H1 (cell line): ENCODE data around the gene LARGE2. TPM values are rescaled to one million over a fixed set of nuclear protein-coding genes. Genes with fewer than 3 reads are reported as not detected.
A peak's percentile ranks its signal among the peaks of the same experiment; 100 is the strongest.

Experiments used
- CTCF ChIA-PET: fragments of 300-600 bp; sonication (Branson Sonifier 250); formaldehyde crosslinking; loops from one replicate; lab custom pipeline; 2021; ENCODE audit not compliant: partially characterized antibody; lab: Charles Lee
- POLR2A ChIA-PET: fragments of 300-600 bp; sonication (Branson Sonifier 250); formaldehyde crosslinking; loops from one replicate; lab custom pipeline; 2021; ENCODE audit warnings: inconsistent platforms; ENCODE audit not compliant: partially characterized antibody; lab: Charles Lee
- DNase-seq, 2 experiments: peaks; one replicate each; pipeline versions ENCODE4 v3.0.0 to v3.0.0-alpha.2; 2010 to 2022; ENCODE audit warnings: low spot score in 2 of 2, low read depth in 1 of 2, mixed read lengths in 1 of 2
- FAIRE-seq: peaks from 2 replicates; lab custom pipeline; 2011; peaks lifted over from hg19 to GRCh38; lab: Jason Lieb, UNC
- H2AFZ ChIP-seq: 2 replicates; pipeline ENCODE4 v1.8.1; 2012; ENCODE audit warnings: low read length, inconsistent platforms
- H2AK5ac ChIP-seq: 2 replicates; pipeline ENCODE4 v1.6.1; 2013; ENCODE audit warnings: low read depth, low read length
- H2BK120ac ChIP-seq: replicated peaks from 2 replicates; pipeline ENCODE3; 2013; ENCODE audit warnings: low read depth, low read length, inconsistent platforms
- H2BK12ac ChIP-seq: 2 replicates; pipeline ENCODE4 v1.6.1; 2013; ENCODE audit warnings: low read depth, low read length
- H2BK15ac ChIP-seq: 2 replicates; pipeline ENCODE4 v1.6.1; 2013; ENCODE audit warnings: low read length
- H2BK20ac ChIP-seq: 2 replicates; pipeline ENCODE4 v1.6.1; 2013; ENCODE audit warnings: low read length
- H2BK5ac ChIP-seq: 2 replicates; pipeline ENCODE4 v1.6.1; 2013; ENCODE audit warnings: low read depth, low read length
- H3K14ac ChIP-seq: 2 replicates; pipeline ENCODE4 v1.6.1; 2013; ENCODE audit warnings: inconsistent platforms; ENCODE audit not compliant: insufficient read length
- H3K18ac ChIP-seq: 2 replicates; pipeline ENCODE4 v1.6.1; 2013; ENCODE audit warnings: low read length; ENCODE audit errors: extremely low read depth
- H3K23ac ChIP-seq: 2 replicates; pipeline ENCODE4 v1.6.1; 2013; ENCODE audit warnings: inconsistent platforms; ENCODE audit not compliant: insufficient read length
- H3K23me2 ChIP-seq: 2 replicates; pipeline ENCODE4 v1.6.1; 2013; ENCODE audit warnings: low read depth, low read length
- H3K27ac ChIP-seq: 2 replicates; pipeline ENCODE4 v1.6.1; 2011; ENCODE audit warnings: low read depth, low read length, inconsistent platforms
- H3K27me3 ChIP-seq, 4 experiments: replicated peaks in 1 of 4; 1 replicate in 1 of 4; 2 replicates in 3 of 4; pipeline versions ENCODE4 v1.6.1 to v1.8.1; 2011 to 2013; ENCODE audit warnings: low read length in 3 of 4, mild to moderate bottlenecking in 3 of 4, inconsistent platforms in 2 of 4, mixed read lengths in 2 of 4, moderate library complexity in 1 of 4; ENCODE audit not compliant: control insufficient read depth in 3 of 4, insufficient read depth in 3 of 4; ENCODE audit errors: extremely low read depth in 1 of 4
- H3K36me3 ChIP-seq, 4 experiments: 2 replicates each; pipeline versions ENCODE4 v1.6.1 to v1.8.1; 2011 to 2013; ENCODE audit warnings: mild to moderate bottlenecking in 4 of 4, low read length in 3 of 4, moderate library complexity in 2 of 4, control low read depth in 1 of 4, inconsistent platforms in 1 of 4; ENCODE audit not compliant: insufficient read depth in 4 of 4, control insufficient read depth in 2 of 4
- H3K4ac ChIP-seq: replicated peaks from 2 replicates; pipeline ENCODE3; 2013; ENCODE audit warnings: low read length, low read depth, mixed read lengths, inconsistent platforms; ENCODE audit not compliant: insufficient read length
- H3K4me1 ChIP-seq, 4 experiments: replicated peaks in 1 of 4; 1 replicate in 1 of 4; 2 replicates in 3 of 4; pipeline versions ENCODE4 v1.6.1 to v1.8.1; 2011 to 2013; ENCODE audit warnings: low read length in 3 of 4, inconsistent platforms in 2 of 4, mixed read lengths in 1 of 4; ENCODE audit not compliant: insufficient read depth in 4 of 4, control insufficient read depth in 3 of 4
- H3K4me2 ChIP-seq, 2 experiments: 2 replicates each; pipeline versions ENCODE4 v1.6.1 to v1.8.1; 2011 to 2013; ENCODE audit warnings: low read depth in 2 of 2, low read length in 2 of 2, control low read depth in 1 of 2, inconsistent platforms in 1 of 2, mild to moderate bottlenecking in 1 of 2; ENCODE audit not compliant: insufficient read depth in 1 of 2
- H3K4me3 ChIP-seq, 4 experiments: fragments of 200-600, 300-600 bp in 1 of 4; sonication (generic), shearing (Covaris generic), sonication (Bioruptor Twin) in 1 of 4; 2 replicates each; pipeline versions ENCODE4 v1.5.1 to v1.8.1; 2011 to 2016; ENCODE audit warnings: low read length in 4 of 4, low read depth in 3 of 4, control low read depth in 2 of 4, inconsistent platforms in 2 of 4, mild to moderate bottlenecking in 2 of 4, mixed read lengths in 1 of 4, moderate library complexity in 1 of 4; ENCODE audit not compliant: insufficient read depth in 2 of 4; ENCODE audit errors: extremely low read depth in 1 of 4
- H3K56ac ChIP-seq: replicated peaks from 2 replicates; pipeline ENCODE3; 2013; ENCODE audit warnings: low read depth, mild to moderate bottlenecking, mixed read lengths, low read length, inconsistent platforms; ENCODE audit not compliant: insufficient read length
- H3K79me1 ChIP-seq: 2 replicates; pipeline ENCODE4 v1.6.1; 2013; ENCODE audit warnings: low read depth, low read length, control low read depth
- H3K79me2 ChIP-seq, 2 experiments: 2 replicates each; pipeline versions ENCODE4 v1.6.1 to v1.8.1; 2012 to 2013; ENCODE audit warnings: low read length in 2 of 2, mild to moderate bottlenecking in 2 of 2, inconsistent platforms in 1 of 2; ENCODE audit not compliant: insufficient read depth in 2 of 2, control insufficient read depth in 1 of 2
- H3K9ac ChIP-seq, 4 experiments: replicated peaks in 1 of 4; 1 replicate in 1 of 4; 2 replicates in 3 of 4; pipeline versions ENCODE4 v1.6.1 to v1.8.1; 2011 to 2013; ENCODE audit warnings: low read depth in 3 of 4, low read length in 3 of 4, control low read depth in 2 of 4, mild to moderate bottlenecking in 2 of 4, moderate library complexity in 2 of 4, inconsistent platforms in 1 of 4; ENCODE audit errors: extremely low read depth in 1 of 4
- H3K9me3 ChIP-seq, 2 experiments: 2 replicates each; pipeline versions ENCODE4 v1.6.1 to v1.8.1; 2012 to 2013; ENCODE audit warnings: mild to moderate bottlenecking in 2 of 2, moderate library complexity in 2 of 2, control low read depth in 1 of 2, inconsistent platforms in 1 of 2, low read depth in 1 of 2, low read length in 1 of 2, mixed read lengths in 1 of 2; ENCODE audit not compliant: insufficient read depth in 2 of 2
- H4K20me1 ChIP-seq, 2 experiments: replicated peaks in 1 of 2; 2 replicates each; pipeline versions ENCODE3 to v1.8.1; 2011 to 2013; ENCODE audit warnings: inconsistent platforms in 2 of 2, low read length in 2 of 2, mild to moderate bottlenecking in 1 of 2; ENCODE audit not compliant: insufficient read depth in 2 of 2, control insufficient read depth in 1 of 2
- H4K5ac ChIP-seq: 2 replicates; pipeline ENCODE4 v1.6.1; 2013; ENCODE audit warnings: low read length, low read depth, mixed read lengths, inconsistent platforms; ENCODE audit not compliant: insufficient read length
- H4K8ac ChIP-seq: 2 replicates; pipeline ENCODE4 v1.8.0; 2013; ENCODE audit warnings: mild to moderate bottlenecking, moderate library complexity, low read length, inconsistent platforms; ENCODE audit not compliant: insufficient read depth; ENCODE audit errors: extremely low read depth
- H4K91ac ChIP-seq: replicated peaks from 2 replicates; pipeline ENCODE3; 2013; ENCODE audit warnings: low read length, mixed read lengths, inconsistent platforms; ENCODE audit not compliant: insufficient read length
- ASH2L ChIP-seq: fragments of 200-600, 300-600 bp; sonication (generic); IDR thresholded peaks from one replicate; pipeline ENCODE4 v1.7.1; 2017; ENCODE audit warnings: low read length
- BACH1 ChIP-seq: IDR thresholded peaks from 2 replicates; pipeline ENCODE4 v1.6.1; 2012; ENCODE audit warnings: low read length, improper control_type of control experiment
- CEBPB ChIP-seq: IDR thresholded peaks from 2 replicates; pipeline ENCODE4 v1.6.1; 2012; ENCODE audit warnings: low read depth, low read length
- KDM1A ChIP-seq: fragments of 200-600, 300-600 bp; sonication (generic); IDR thresholded peaks from 2 replicates; pipeline ENCODE4 v1.7.1; 2016; ENCODE audit warnings: mild to moderate bottlenecking, low read length, borderline replicate concordance
- KDM4A ChIP-seq: IDR thresholded peaks from one replicate; pipeline ENCODE4 v1.7.1; 2012; ENCODE audit warnings: low read depth, mild to moderate bottlenecking, moderate library complexity, low read length, inconsistent platforms; ENCODE audit not compliant: severe bottlenecking
- MAX ChIP-seq: IDR thresholded peaks from 2 replicates; pipeline ENCODE4 v1.6.1; 2012; ENCODE audit warnings: inconsistent platforms
- POLR2A ChIP-seq, 2 experiments: IDR thresholded peaks; 1 replicate in 1 of 2; 2 replicates in 1 of 2; pipeline ENCODE4 v1.6.1; 2011; ENCODE audit warnings: low read depth in 2 of 2, low read length in 2 of 2, mild to moderate bottlenecking in 2 of 2; ENCODE audit errors: control extremely low read depth in 1 of 2
- USF2 ChIP-seq: IDR thresholded peaks from 2 replicates; pipeline ENCODE4 v1.6.1; 2011; ENCODE audit warnings: low read length, improper control_type of control experiment
- WGBS, 2 experiments: shearing (Covaris generic) in 1 of 2; methylation state at CpG; one replicate each; pipeline versions ENCODE4 v1.1.6 to v1.1.7; 2013 to 2015; ENCODE audit warnings: low lambda C conversion rate in 2 of 2, mixed read lengths in 2 of 2, inconsistent platforms in 1 of 2, low coverage in 1 of 2, missing lambda C conversion rate in 1 of 2; ENCODE audit not compliant: insufficient replicate concordance in 2 of 2, insufficient coverage in 1 of 2, insufficient read length in 1 of 2; ENCODE audit errors: extremely low coverage in 1 of 2, missing lambda C conversion rate in 1 of 2; 5-methylcytosine and 5-hydroxymethylcytosine counted together
- polyA plus RNA-seq, 7 experiments: library from polyadenylated mRNA; depleted of rRNA in 3 of 7; stranded (reverse) in 5 of 7; unstranded in 2 of 7; fragments of >200 nt in 5 of 7; fragments of 200-250 nt in 2 of 7; gene quantifications; 1 replicate in 5 of 7; 2 replicates in 1 of 7; 4 replicates in 1 of 7; pipeline versions ENCODE4 v1.2.1 to v1.2.3, GENCODE V29; 2011 to 2013; ENCODE audit warnings: missing spikeins in 2 of 7, mixed read lengths in 2 of 7
- total RNA-seq: library from RNA; stranded (reverse); fragmentation: NEBNext Ultra II Directional; extraction: Animal tissue kit (Norgen Biotek cat#: 25700); gene quantifications from 2 replicates; pipeline ENCODE4 v1.2.1, GENCODE V29; 2021

LARGE2 gene
- total and polyA plus RNA-seq, 2 of the 8 experiments (the other 6 are each of a cell fraction or from before 2014, with no cell fraction given) = 111 to 137 TPM

- H3K4me2 ChIP-seq = peak within 1 kb of the TSS; percentile 75 to 80
- no peaks in the 10 kb centered on the region; a peak in 2 of 7 replicates for H3K27me3 ChIP-seq
- peaks cover 0 to 11% of the 10 kb centered on the region in 2 experiments for H4K20me1 ChIP-seq
- H3K14ac ChIP-seq = no peak within 1 kb of the TSS
- H3K9me3 ChIP-seq = no peaks in the 10 kb centered on the region
- H3K23ac ChIP-seq = no peak within 1 kb of the TSS
- no peaks in the 10 kb centered on the region; a peak in 2 of 8 replicates for H3K36me3 ChIP-seq
- POLR2A ChIA-PET = interaction anchor here (2.1 kb wide), 1 partner anchor 10 kb away, joined by 9 read pairs; no protein-coding TSS in a partner anchor
- peak within 1 kb of the TSS; percentile 58 to 83 (median 71) for H3K4me3 ChIP-seq
- H3K4me1 ChIP-seq = peaks cover 0 to 10% (median 5%) of the 10 kb centered on the region in 4 experiments; a peak in 5 of 7 replicates
- H2AFZ ChIP-seq = no peak within 1 kb of the TSS; the same call in 1 of the 2 replicates
- WGBS, 2 experiments = 6% methylated on average over 21 of the region's 73 CpGs; no CpG with 5 or more reads in 1 of the 2 experiments
- H3K9ac ChIP-seq = peak within 1 kb of the TSS in 3 of 4 experiments; percentile 39 to 69 (median 42); a peak in 5 of 7 replicates
- H3K23me2 ChIP-seq = peaks cover 8% of the 10 kb centered on the region; the same call in 1 of the 2 replicates
- peak within 1 kb of the TSS; percentile 32; the same call in 1 of the 2 replicates for H3K18ac ChIP-seq
- no peak within 1 kb of the TSS for H2BK5ac ChIP-seq
- DNase-seq (peak; percentile 17 to 82), FAIRE-seq (no peak)
- no peak within 1 kb of the TSS; the same call in 1 of the 2 replicates for H2BK15ac ChIP-seq
- H2BK12ac ChIP-seq = 0 out of 2 replicates have a peak within 1 kb of the TSS, but pooled peaks have one; percentile 9
- peak within 1 kb of the TSS; percentile 36 for H4K8ac ChIP-seq
- H2BK120ac ChIP-seq = no peak within 1 kb of the TSS
- H4K91ac ChIP-seq = no peak within 1 kb of the TSS
- H3K56ac ChIP-seq = peak within 1 kb of the TSS; percentile 22
- H3K4ac ChIP-seq = no peak within 1 kb of the TSS
- H4K5ac ChIP-seq = peak within 1 kb of the TSS; percentile 22
- H2AK5ac ChIP-seq = no peak within 1 kb of the TSS
- CTCF ChIA-PET = interaction anchor here (1.6 to 5.2 kb wide), 2 partner anchors 9 to 14 kb away, joined by 6 to 41 read pairs; no protein-coding TSS in a partner anchor
- H3K79me1 ChIP-seq = no peaks in the 10 kb centered on the region; the same call in 1 of the 2 replicates
- H2BK20ac ChIP-seq = no peak within 1 kb of the TSS
- no peaks in the 10 kb centered on the region; a peak in 1 of 4 replicates for H3K79me2 ChIP-seq
- H3K27ac ChIP-seq = no peak within 1 kb of the TSS
- TF ChIP-seq ASH2L = no peak
- no peak for TF ChIP-seq KDM4A
- TF ChIP-seq KDM1A = no peak
- no peak for TF ChIP-seq USF2
- TF ChIP-seq CEBPB = no peak
- peak; percentile 26; the same call in 1 of the 2 replicates for TF ChIP-seq MAX
- TF ChIP-seq POLR2A (IDR thresholded peaks at IDR 0.05; ENCODE audit: control extremely low read depth in 1 of 2, low read depth in 2 of 2, low read length in 2 of 2) = no peak
- no peak for TF ChIP-seq BACH1
Observed at GRCh38 chr11:45885274-45885920, 37.1 kb upstream of the LARGE2 start, which contains the start of gene MAPK8IP1. MAPK8IP1 (plus strand) TSS chr11:45885651; CDS start chr11:45885821, 170 bp downstream.
